ENCODE data around the gene HELZ2. TPM values are rescaled to one million over a fixed set of nuclear protein-coding genes. Genes with fewer than 3 reads are reported as not detected.

The HELZ2 gene
- total and polyA plus RNA-seq, 2 donors (not counting 1 experiment from before 2014, with no cell fraction given), result 36.3 to 52.6 TPM

GRCh38 chr20:63562461-63563224 lies 11.4 kb downstream of the HELZ2 start:
- 86% methylated on average over 54 of the region's 54 CpGs for WGBS (ENCODE audit: insufficient coverage)
- peaks cover 78% of the 10 kb centered on the region for H4K20me1 ChIP-seq (ENCODE audit: control insufficient read depth, insufficient read depth, low read length, poor library complexity, severe bottlenecking)
- Mint-ChIP-seq H3K27ac (no peak overlapping the region), H3K9me3 (ENCODE audit: insufficient read depth) (no peaks in the 10 kb centered on the region), H3K27me3 (no peaks in the 10 kb centered on the region), H3K4me1 (peaks cover 11% of the 10 kb centered on the region), H3K4me3 (no peak overlapping the region)
- intact Hi-C loops (cut with micrococcal nuclease), result no loop called here
- ChIA-PET CTCF (no interaction called here), POLR2A (interaction anchor here (1.1 to 1.6 kb wide), 4 partner anchors 10 to 79 kb away, joined by 3 to 4 read pairs (median 4); partner anchors contain the start of gene HELZ2)
- peaks cover 2% of the 10 kb centered on the region for H3K79me2 ChIP-seq (ENCODE audit: control insufficient read depth, insufficient read depth, low read length)
- H3K4me1 ChIP-seq (ENCODE audit: control insufficient read depth in 2 of 2, insufficient read depth in 2 of 2, low read length in 2 of 2), result peaks cover 11 to 18% of the 10 kb centered on the region in 2 donors
- H3K4me2 ChIP-seq (replicated peaks; ENCODE audit: low read depth, low read length, poor library complexity, severe bottlenecking), result no peak overlapping the region
- no peak for TF ChIP-seq EZH2 (IDR thresholded peaks at IDR 0.05; ENCODE audit: borderline replicate concordance, insufficient read depth, low read depth, low read length, poor library complexity, severe bottlenecking)
- TF ChIP-seq, protein P1, sequence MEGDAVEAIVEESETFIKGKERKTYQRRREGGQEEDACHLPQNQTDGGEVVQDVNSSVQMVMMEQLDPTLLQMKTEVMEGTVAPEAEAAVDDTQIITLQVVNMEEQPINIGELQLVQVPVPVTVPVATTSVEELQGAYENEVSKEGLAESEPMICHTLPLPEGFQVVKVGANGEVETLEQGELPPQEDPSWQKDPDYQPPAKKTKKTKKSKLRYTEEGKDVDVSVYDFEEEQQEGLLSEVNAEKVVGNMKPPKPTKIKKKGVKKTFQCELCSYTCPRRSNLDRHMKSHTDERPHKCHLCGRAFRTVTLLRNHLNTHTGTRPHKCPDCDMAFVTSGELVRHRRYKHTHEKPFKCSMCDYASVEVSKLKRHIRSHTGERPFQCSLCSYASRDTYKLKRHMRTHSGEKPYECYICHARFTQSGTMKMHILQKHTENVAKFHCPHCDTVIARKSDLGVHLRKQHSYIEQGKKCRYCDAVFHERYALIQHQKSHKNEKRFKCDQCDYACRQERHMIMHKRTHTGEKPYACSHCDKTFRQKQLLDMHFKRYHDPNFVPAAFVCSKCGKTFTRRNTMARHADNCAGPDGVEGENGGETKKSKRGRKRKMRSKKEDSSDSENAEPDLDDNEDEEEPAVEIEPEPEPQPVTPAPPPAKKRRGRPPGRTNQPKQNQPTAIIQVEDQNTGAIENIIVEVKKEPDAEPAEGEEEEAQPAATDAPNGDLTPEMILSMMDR (IDR thresholded peaks at IDR 0.05), result no peak
- no peak overlapping the region for H3K9ac ChIP-seq (ENCODE audit: low read length)
- peaks cover 0 to 9% (median 0%) of the 10 kb centered on the region in 3 donors for H3K9me3 ChIP-seq (ENCODE audit: control extremely low read depth in 1 of 3, control insufficient read depth in 2 of 3, insufficient read depth in 1 of 3, low read length in 2 of 3)
- no peak for ATAC-seq (ENCODE audit: low read depth)
- no peaks in the 10 kb centered on the region for H3K27me3 ChIP-seq (replicated peaks in 1 of 4; ENCODE audit: control extremely low read depth in 1 of 4, control insufficient read depth in 3 of 4, insufficient read depth in 4 of 4, low read length in 3 of 4)
- no peak overlapping the region for H2AFZ ChIP-seq (ENCODE audit: insufficient read depth, low read depth, low read length, poor library complexity, severe bottlenecking)
- no peak overlapping the region for H3K4me3 ChIP-seq (ENCODE audit: control extremely low read depth in 1 of 5, extremely low read depth in 1 of 5, insufficient read depth in 1 of 5, low read depth in 2 of 5, low read length in 4 of 5)
- peaks cover 0 to 62% of the 10 kb centered on the region in 2 experiments for H3K36me3 ChIP-seq (replicated peaks in 1 of 2; ENCODE audit: control extremely low read depth in 1 of 2, control insufficient read depth in 1 of 2, extremely low read depth in 1 of 2, insufficient read depth in 2 of 2, low read length in 1 of 2)
- no peak overlapping the region for H3K27ac ChIP-seq (ENCODE audit: low read length in 2 of 2)
- no peak for DNase-seq
